NB4 (cell line): Measurements from ENCODE around the gene DAAM2.

Experiments used
- DNase-seq: peaks from one replicate; pipeline ENCODE4 v3.0.0; 2010; ENCODE audit warnings: low read depth
- H3K4me3 ChIP-seq: one replicate; pipeline ENCODE4 v1.5.1; 2011; ENCODE audit warnings: mild to moderate bottlenecking, low read depth, low read length, moderate library complexity
- MYC ChIP-seq: IDR thresholded peaks from 2 replicates; pipeline ENCODE4 v1.6.1; 2011; ENCODE audit warnings: low read depth, low read length
- POLR2A ChIP-seq: IDR thresholded peaks from 2 replicates; pipeline ENCODE4 v1.6.1; 2011; ENCODE audit warnings: mild to moderate bottlenecking; ENCODE audit not compliant: insufficient read length; ENCODE audit errors: extremely low read depth
- TF ChIP-seq, protein P1 (sequence below): IDR thresholded peaks from 2 replicates; pipeline ENCODE4 v1.6.1; 2011; ENCODE audit warnings: low read depth, low read length
- TF ChIP-seq, protein P2 (sequence below): IDR thresholded peaks from one replicate; pipeline ENCODE4 v1.5.1; 2012; ENCODE audit warnings: low read depth, low read length

The DAAM2 gene

DNA sequence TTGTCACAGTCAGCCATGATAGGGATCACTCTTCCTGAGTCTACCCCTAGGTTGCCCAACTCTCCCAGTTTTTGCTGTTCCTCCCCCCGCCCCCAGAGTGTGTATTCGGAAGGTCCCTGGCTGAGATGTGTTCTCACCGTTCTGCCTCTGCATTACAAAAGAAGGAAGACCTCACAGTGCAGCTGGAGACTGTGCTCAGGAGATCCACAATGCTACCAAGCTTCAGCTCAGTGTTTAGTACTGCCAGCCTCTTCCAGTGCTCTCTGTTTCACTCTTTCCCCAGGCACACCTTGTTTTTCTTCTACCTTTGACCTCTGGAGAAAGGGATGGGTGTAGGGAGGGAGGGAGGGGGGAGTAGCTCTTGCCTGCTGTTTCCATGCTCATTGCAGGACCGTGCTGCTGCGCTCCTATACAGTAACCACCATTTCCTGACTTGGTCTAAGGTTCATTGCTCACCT is 155.5 kb downstream of the DAAM2 start:
- DNase-seq = no peak
- no peak overlapping the region for H3K4me3 ChIP-seq
- TF ChIP-seq, protein P1, sequence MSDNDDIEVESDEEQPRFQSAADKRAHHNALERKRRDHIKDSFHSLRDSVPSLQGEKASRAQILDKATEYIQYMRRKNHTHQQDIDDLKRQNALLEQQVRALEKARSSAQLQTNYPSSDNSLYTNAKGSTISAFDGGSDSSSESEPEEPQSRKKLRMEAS = no peak
- TF ChIP-seq, protein P2, sequence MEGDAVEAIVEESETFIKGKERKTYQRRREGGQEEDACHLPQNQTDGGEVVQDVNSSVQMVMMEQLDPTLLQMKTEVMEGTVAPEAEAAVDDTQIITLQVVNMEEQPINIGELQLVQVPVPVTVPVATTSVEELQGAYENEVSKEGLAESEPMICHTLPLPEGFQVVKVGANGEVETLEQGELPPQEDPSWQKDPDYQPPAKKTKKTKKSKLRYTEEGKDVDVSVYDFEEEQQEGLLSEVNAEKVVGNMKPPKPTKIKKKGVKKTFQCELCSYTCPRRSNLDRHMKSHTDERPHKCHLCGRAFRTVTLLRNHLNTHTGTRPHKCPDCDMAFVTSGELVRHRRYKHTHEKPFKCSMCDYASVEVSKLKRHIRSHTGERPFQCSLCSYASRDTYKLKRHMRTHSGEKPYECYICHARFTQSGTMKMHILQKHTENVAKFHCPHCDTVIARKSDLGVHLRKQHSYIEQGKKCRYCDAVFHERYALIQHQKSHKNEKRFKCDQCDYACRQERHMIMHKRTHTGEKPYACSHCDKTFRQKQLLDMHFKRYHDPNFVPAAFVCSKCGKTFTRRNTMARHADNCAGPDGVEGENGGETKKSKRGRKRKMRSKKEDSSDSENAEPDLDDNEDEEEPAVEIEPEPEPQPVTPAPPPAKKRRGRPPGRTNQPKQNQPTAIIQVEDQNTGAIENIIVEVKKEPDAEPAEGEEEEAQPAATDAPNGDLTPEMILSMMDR = no peak
- TF ChIP-seq MYC = no peak

DNA sequence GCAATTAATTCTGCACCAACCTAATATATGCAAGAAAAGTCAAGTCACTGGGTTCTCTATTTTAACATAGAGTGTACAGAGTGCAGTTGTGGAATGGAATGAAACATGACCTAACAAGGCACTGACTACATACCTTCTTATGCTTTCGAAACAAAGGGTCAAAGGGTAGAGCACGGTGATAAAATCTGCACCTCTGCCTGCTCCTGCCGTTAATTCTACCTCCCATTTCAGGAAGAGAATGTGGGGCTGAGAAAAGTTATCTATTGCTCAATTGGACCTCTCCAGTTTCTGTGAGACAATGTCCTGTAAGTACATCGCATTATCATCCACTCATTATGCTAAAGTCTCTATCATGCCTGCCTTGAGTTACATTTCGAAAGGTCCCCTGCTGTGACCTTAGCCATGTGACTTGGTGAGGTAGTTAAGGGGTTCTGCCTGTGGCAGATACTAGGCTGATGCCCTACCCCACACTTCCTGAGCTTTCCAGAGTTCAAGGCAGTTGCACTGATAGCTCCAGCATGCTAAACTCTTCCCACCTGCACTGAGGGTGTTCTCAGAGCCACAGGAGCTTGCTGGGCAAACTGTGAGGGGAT is 156.1 kb downstream of the DAAM2 start:
- no peak overlapping the region for H3K4me3 ChIP-seq
- TF ChIP-seq, protein P1 = no peak
- TF ChIP-seq MYC (no peak), POLR2A (no peak)
- no peak for DNase-seq

DNA sequence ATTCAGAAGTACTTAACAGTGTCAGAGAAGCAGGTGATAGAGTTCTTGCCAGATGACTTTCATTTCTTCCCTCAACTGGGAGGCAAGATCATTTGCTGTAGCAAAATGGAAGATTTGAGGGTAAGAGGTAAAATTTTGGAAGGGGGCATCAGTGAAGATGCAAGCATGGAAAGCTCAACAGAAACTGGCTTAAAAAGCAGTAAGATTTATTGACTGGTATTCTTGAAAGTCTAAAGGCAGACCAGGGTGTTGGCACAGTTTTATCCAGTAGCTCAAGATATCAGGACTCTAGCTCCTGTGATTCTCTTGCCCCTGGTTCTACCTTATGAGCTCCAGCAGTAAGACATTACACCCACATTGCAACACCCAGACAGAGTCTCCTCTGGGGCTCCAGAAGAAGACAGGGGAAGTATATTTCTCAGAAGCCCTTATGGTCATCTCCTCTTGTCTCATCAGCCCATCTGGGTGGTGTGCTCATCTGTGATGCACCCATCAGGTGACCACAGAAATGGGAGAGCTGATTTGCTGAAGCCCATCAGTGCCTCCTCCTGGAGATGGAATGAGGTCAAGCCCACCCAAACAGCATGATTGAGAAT is 158.0 kb downstream of the DAAM2 start:
- TF ChIP-seq, protein P2 = no peak
- TF ChIP-seq MYC (no peak), POLR2A (no peak)
- TF ChIP-seq, protein P1 = no peak

DNA sequence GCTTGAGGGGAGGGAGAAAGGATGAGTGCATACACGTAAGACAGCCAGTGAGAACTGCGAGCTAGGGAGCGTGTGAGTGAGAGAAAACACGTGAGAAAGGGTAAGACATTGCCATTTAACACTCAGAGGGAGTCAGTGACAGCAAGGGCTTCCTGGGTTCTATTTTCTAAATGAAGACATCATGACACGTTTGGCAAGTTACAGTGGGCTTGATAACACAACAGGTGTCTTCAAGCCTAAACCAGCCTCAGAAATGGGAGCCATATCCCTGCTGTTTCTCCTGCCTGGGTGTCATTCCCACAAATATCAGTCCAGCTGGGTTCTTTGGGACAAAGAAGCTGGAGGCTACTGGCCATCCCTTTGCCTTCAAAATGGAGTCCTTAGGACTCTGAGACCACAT is 159.0 kb downstream of the DAAM2 start:
- H3K4me3 ChIP-seq = no peak overlapping the region
- DNase-seq = no peak
- TF ChIP-seq POLR2A = no peak
- TF ChIP-seq, protein P2 = no peak
- TF ChIP-seq, protein P1 = no peak
- TF ChIP-seq MYC = no peak

More for the DNA sequence above, 158.0 kb downstream of the DAAM2 start:
- no peak overlapping the region for H3K4me3 ChIP-seq
- DNase-seq = no peak

DNA sequence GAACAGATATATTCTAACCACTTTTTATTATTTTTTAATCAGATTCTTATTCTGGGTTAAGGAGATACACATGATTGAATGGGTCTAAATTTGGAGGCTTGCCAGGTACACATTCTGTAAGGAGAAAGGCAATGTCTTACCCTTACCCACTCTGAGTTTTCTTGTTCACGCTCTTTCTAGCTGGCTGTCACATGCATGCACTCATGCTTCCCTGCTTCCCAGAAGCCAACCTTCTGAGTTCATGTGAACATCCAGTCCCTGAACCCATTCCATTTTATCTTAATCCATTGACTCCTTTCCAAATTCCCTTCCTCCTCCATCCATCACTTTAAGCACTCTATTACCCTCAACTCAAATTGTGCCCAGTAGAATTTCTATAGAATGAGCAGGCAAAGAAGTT is 159.5 kb downstream of the DAAM2 start:
- no peak for DNase-seq
- TF ChIP-seq MYC (no peak), POLR2A (no peak)
- TF ChIP-seq, protein P1 = no peak
- TF ChIP-seq, protein P2 = no peak
- no peak overlapping the region for H3K4me3 ChIP-seq

DNA sequence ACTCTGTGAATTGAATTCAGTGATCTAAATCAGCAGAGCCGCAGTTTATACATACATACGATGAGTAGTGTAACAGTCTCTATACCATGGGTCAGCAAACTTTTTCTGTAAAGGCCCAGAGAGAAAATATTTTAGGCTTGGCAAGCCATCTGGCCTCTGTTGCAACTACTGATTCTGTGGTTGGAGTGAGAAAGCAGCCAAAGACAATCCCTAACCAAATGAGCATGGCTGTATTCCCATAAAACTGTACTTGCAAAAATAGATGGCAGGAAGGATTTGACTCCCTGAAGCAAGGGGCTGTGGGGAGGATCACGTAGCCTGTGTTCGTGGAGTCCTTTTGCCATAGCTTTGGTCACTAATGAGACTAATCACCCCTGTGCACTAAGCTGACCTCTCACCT is 160.0 kb downstream of the DAAM2 start:
- DNase-seq = no peak
- H3K4me3 ChIP-seq = no peak overlapping the region

More for the DNA sequence above, 160.0 kb downstream of the DAAM2 start:
- TF ChIP-seq, protein P1 = no peak
- TF ChIP-seq POLR2A = no peak
- TF ChIP-seq MYC = no peak
